GM18519 (cell line): ENCODE results near the gene UBIAD1.

Source experiments
- ATAC-seq: cut with Tn5 transposase; IDR thresholded peaks from one replicate; pipeline ENCODE4 v1.9.1; 2021; ENCODE audit warnings: mild to moderate bottlenecking, moderate library complexity; ENCODE audit not compliant: unreplicated experiment, low FRiP score

Gene UBIAD1

DNA sequence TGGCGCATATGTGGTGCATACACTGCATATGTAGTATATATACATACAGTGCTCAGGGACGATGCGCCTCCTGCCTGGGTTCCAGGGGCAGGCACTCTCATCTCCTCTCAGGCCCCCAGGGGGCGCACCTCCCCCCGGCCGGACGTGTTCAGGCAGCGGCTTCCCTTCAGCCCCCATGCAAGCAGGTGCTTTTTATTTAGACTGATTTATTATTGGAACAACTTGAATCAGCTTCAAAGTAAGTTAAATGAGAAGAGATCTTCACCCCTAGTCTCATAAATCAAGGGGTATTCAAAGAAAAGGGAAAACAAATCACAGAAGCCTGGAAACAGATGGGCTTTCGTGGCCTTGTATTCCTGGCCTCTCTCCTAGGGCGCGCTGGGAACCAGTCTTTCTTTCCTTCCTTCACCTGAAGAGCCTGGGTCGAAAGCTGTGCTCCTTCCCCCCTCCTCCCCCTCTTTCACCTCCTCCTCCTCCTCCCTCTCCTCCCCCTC lies 64.6 kb downstream of the UBIAD1 start:
- ATAC-seq = no peak
